Astrocyte (in vitro differentiated cells and primary cell): ENCODE results near the gene CHST11. TPM values are rescaled to one million over a fixed set of nuclear protein-coding genes. Genes with fewer than 3 reads are reported as not detected.
A peak's percentile ranks its signal among the peaks of the same experiment; 100 is the strongest.

Experiments used
- DNase-seq: peaks from one replicate; pipeline ENCODE4 v3.0.0-alpha.2; 2010; ENCODE audit warnings: low read depth
- FAIRE-seq: peaks from 2 replicates; lab custom pipeline; 2011; peaks lifted over from hg19 to GRCh38; lab: Jason Lieb, UNC
- H2AFZ ChIP-seq: 2 replicates; pipeline ENCODE4 v1.6.0; 2012; ENCODE audit warnings: low read depth, low read length, inconsistent platforms
- H3K27ac ChIP-seq: 2 replicates; pipeline ENCODE4 v1.5.1; 2011; ENCODE audit warnings: low read depth, low read length, inconsistent platforms
- H3K27me3 ChIP-seq: 2 replicates; pipeline ENCODE4 v1.6.0; 2011; ENCODE audit warnings: low read length, inconsistent platforms; ENCODE audit not compliant: insufficient read depth
- H3K36me3 ChIP-seq: 2 replicates; pipeline ENCODE4 v1.5.1; 2011; ENCODE audit warnings: low read length, inconsistent platforms; ENCODE audit not compliant: insufficient read depth
- H3K4me1 ChIP-seq: 2 replicates; pipeline ENCODE4 v1.5.1; 2011; ENCODE audit warnings: low read length, inconsistent platforms; ENCODE audit not compliant: insufficient read depth
- H3K4me2 ChIP-seq: 2 replicates; pipeline ENCODE4 v1.6.0; 2012; ENCODE audit warnings: low read length, inconsistent platforms
- H3K4me3 ChIP-seq: 2 replicates; pipeline ENCODE4 v1.5.1; 2011; ENCODE audit warnings: low read depth, mild to moderate bottlenecking, low read length, inconsistent platforms; ENCODE audit not compliant: insufficient read depth
- H3K79me2 ChIP-seq: 2 replicates; pipeline ENCODE4 v1.6.0; 2012; ENCODE audit warnings: mild to moderate bottlenecking, low read length, inconsistent platforms; ENCODE audit not compliant: insufficient read depth
- H3K9ac ChIP-seq: 2 replicates; pipeline ENCODE4 v1.6.0; 2012; ENCODE audit warnings: mild to moderate bottlenecking, low read length, inconsistent platforms
- H3K9me3 ChIP-seq: 2 replicates; pipeline ENCODE4 v1.5.1; 2012; ENCODE audit warnings: low read depth, mild to moderate bottlenecking, low read length, inconsistent platforms; ENCODE audit not compliant: insufficient read depth
- H4K20me1 ChIP-seq: 2 replicates; pipeline ENCODE4 v1.6.0; 2012; ENCODE audit warnings: low read length, inconsistent platforms; ENCODE audit not compliant: insufficient read depth
- H3K27ac Mint-ChIP-seq: one replicate; pipeline ENCODE4 v1.8.0; 2021; ENCODE audit warnings: mild to moderate bottlenecking, mixed read lengths; ENCODE audit not compliant: unreplicated experiment
- H3K27me3 Mint-ChIP-seq: one replicate; pipeline ENCODE4 v1.8.0; 2021; ENCODE audit warnings: low read depth, mixed read lengths; ENCODE audit not compliant: unreplicated experiment
- H3K36me3 Mint-ChIP-seq: one replicate; pipeline ENCODE4 v1.8.0; 2021; ENCODE audit warnings: low read depth, mixed read lengths; ENCODE audit not compliant: unreplicated experiment
- H3K4me1 Mint-ChIP-seq: one replicate; pipeline ENCODE4 v1.8.0; 2021; ENCODE audit warnings: low read depth, mixed read lengths; ENCODE audit not compliant: unreplicated experiment
- H3K4me3 Mint-ChIP-seq: one replicate; pipeline ENCODE4 v1.8.0; 2021; ENCODE audit warnings: mild to moderate bottlenecking, moderate library complexity, mixed read lengths; ENCODE audit not compliant: unreplicated experiment
- H3K9me3 Mint-ChIP-seq: one replicate; pipeline ENCODE4 v1.8.0; 2021; ENCODE audit warnings: mild to moderate bottlenecking, mixed read lengths; ENCODE audit not compliant: unreplicated experiment
- CTCF ChIP-seq: IDR thresholded peaks from 2 replicates; pipeline ENCODE4 v1.5.1; 2011; ENCODE audit warnings: low read depth, mild to moderate bottlenecking, inconsistent platforms, low read length, moderate library complexity; ENCODE audit not compliant: insufficient read depth
- EZH2 ChIP-seq: IDR thresholded peaks from 2 replicates; pipeline ENCODE4 v1.6.1; 2012; ENCODE audit warnings: mild to moderate bottlenecking, low read length, inconsistent platforms; ENCODE audit not compliant: insufficient read depth
- total RNA-seq: library from RNA; stranded (reverse); gene quantifications from 2 replicates; pipeline ENCODE4 v1.2.1, GENCODE V29; 2021

Gene CHST11
- total RNA-seq, 1 donor from 2014 or later: 30.2 TPM

GRCh38 chr12:104729091-104729490, 272.3 kb downstream of the CHST11 start:
- H2AFZ ChIP-seq: no peak overlapping the region
- Mint-ChIP-seq H3K27ac (no peak overlapping the region), H3K4me1 (peaks cover 12% of the 10 kb centered on the region), H3K27me3 (no peaks in the 10 kb centered on the region), H3K36me3 (peaks cover 9% of the 10 kb centered on the region), H3K4me3 (no peak overlapping the region), H3K9me3 (no peaks in the 10 kb centered on the region)
- no peak overlapping the region for H3K27ac ChIP-seq
- H3K4me1 ChIP-seq: no peaks in the 10 kb centered on the region
- peaks cover 4% of the 10 kb centered on the region for H3K79me2 ChIP-seq
- FAIRE-seq (no peak), DNase-seq (no peak)
- TF ChIP-seq CTCF (no peak), EZH2 (no peak)
- no peak overlapping the region for H3K9ac ChIP-seq
- H3K36me3 ChIP-seq: no peaks in the 10 kb centered on the region
- H3K4me2 ChIP-seq: no peak overlapping the region
- no peaks in the 10 kb centered on the region for H3K27me3 ChIP-seq
- no peak overlapping the region for H3K4me3 ChIP-seq
- H3K9me3 ChIP-seq: no peaks in the 10 kb centered on the region
- H4K20me1 ChIP-seq: peaks cover 56% of the 10 kb centered on the region

GRCh38 chr12:104729610-104730446, 273.1 kb downstream of the CHST11 start:
- Histone ChIP-seq H4K20me1 (peaks cover 61% of the 10 kb centered on the region), H3K27ac (no peak overlapping the region), H3K36me3 (no peaks in the 10 kb centered on the region), H3K79me2 (peaks cover 4% of the 10 kb centered on the region), H3K4me3 (no peak overlapping the region), H3K4me1 (no peaks in the 10 kb centered on the region), H3K4me2 (no peak overlapping the region), H3K27me3 (no peaks in the 10 kb centered on the region), H3K9ac (no peak overlapping the region), H3K9me3 (no peaks in the 10 kb centered on the region), H2AFZ (no peak overlapping the region)
- DNase-seq (no peak), FAIRE-seq (no peak)
- H3K36me3 Mint-ChIP-seq: peaks cover 9% of the 10 kb centered on the region
- H3K27ac Mint-ChIP-seq: no peak overlapping the region
- H3K9me3 Mint-ChIP-seq: no peaks in the 10 kb centered on the region
- no peaks in the 10 kb centered on the region for H3K27me3 Mint-ChIP-seq
- H3K4me1 Mint-ChIP-seq: peaks cover 10% of the 10 kb centered on the region
- no peak overlapping the region for H3K4me3 Mint-ChIP-seq
- no peak for TF ChIP-seq CTCF
- no peak for TF ChIP-seq EZH2

GRCh38 chr12:104730763-104731162, 274.0 kb downstream of the CHST11 start:
- H3K4me3 Mint-ChIP-seq: no peak overlapping the region
- peaks cover 66% of the 10 kb centered on the region for H4K20me1 ChIP-seq
- peaks cover 2% of the 10 kb centered on the region for H3K4me1 ChIP-seq
- H2AFZ ChIP-seq: no peak overlapping the region
- H3K36me3 ChIP-seq: no peaks in the 10 kb centered on the region
- H3K27me3 Mint-ChIP-seq: no peaks in the 10 kb centered on the region
- DNase-seq (no peak), FAIRE-seq (no peak)
- H3K9ac ChIP-seq: no peak overlapping the region
- no peak overlapping the region for H3K4me3 ChIP-seq
- H3K4me1 Mint-ChIP-seq: peaks cover 10% of the 10 kb centered on the region
- H3K36me3 Mint-ChIP-seq: peaks cover 9% of the 10 kb centered on the region
- no peaks in the 10 kb centered on the region for H3K27me3 ChIP-seq
- no peaks in the 10 kb centered on the region for H3K9me3 Mint-ChIP-seq
- no peak overlapping the region for H3K4me2 ChIP-seq
- H3K9me3 ChIP-seq: no peaks in the 10 kb centered on the region
- H3K27ac ChIP-seq: no peak overlapping the region
- H3K79me2 ChIP-seq: peaks cover 4% of the 10 kb centered on the region
- peak overlapping the region; percentile 66 for H3K27ac Mint-ChIP-seq
- no peak for TF ChIP-seq EZH2
- no peak for TF ChIP-seq CTCF
